ENCODE data around the gene TSC22D3. TPM values are rescaled to one million over a fixed set of nuclear protein-coding genes. Genes with fewer than 3 reads are reported as not detected.

The TSC22D3 gene
- polyA plus RNA-seq, 1 of the 3 experiments (the other 2 are of a cell fraction) = 9.2 TPM

DNA sequence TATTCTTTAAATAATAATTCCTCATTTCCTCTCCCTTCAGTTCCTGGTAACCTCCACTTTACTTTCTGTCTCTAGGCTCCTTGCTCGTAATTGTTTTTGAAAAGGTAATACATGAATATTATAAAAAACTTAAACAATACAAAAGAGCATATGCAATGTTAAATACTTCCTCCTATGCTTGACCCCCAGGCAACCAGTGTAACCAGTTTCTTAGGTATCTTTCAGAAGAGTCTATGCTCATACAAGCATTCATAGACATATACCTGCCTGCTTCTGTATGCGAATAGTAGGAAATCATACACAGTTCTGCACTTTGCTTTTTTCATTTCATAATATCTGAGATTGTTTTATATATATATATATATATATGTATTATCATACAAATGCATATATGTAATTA lies 47.5 kb upstream of the TSC22D3 start:
- no peaks in the 10 kb centered on the region for H4K20me1 ChIP-seq (ENCODE audit: insufficient read depth)
- no peaks in the 10 kb centered on the region for H3K36me3 ChIP-seq (replicated peaks in 1 of 2; ENCODE audit: control insufficient read depth in 1 of 2, insufficient read depth in 2 of 2, low read length in 1 of 2)
- no peak for TF ChIP-seq MXI1 (IDR thresholded peaks at IDR 0.05; ENCODE audit: low read depth, low read length)
- TF ChIP-seq, protein P1, sequence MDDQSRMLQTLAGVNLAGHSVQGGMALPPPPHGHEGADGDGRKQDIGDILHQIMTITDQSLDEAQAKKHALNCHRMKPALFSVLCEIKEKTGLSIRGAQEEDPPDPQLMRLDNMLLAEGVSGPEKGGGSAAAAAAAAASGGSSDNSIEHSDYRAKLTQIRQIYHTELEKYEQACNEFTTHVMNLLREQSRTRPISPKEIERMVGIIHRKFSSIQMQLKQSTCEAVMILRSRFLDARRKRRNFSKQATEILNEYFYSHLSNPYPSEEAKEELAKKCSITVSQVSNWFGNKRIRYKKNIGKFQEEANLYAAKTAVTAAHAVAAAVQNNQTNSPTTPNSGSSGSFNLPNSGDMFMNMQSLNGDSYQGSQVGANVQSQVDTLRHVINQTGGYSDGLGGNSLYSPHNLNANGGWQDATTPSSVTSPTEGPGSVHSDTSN (IDR thresholded peaks at IDR 0.05) = no peak
- no peak for TF ChIP-seq TEAD4 (IDR thresholded peaks at IDR 0.05; ENCODE audit: borderline replicate concordance, insufficient read depth)
- no peak for TF ChIP-seq RFX5 (IDR thresholded peaks at IDR 0.05; ENCODE audit: low read length)
- no peak for TF ChIP-seq FOXM1 (IDR thresholded peaks at IDR 0.05; ENCODE audit: low read depth)
- TF ChIP-seq RCOR1 (IDR thresholded peaks at IDR 0.05; ENCODE audit: low read length) = no peak
- no peak for TF ChIP-seq YY1 (IDR thresholded peaks at IDR 0.05; ENCODE audit: low read depth)
- TF ChIP-seq TAF1 (IDR thresholded peaks at IDR 0.05; ENCODE audit: borderline replicate concordance, low read depth, low read length) = no peak
- TF ChIP-seq, protein P2, sequence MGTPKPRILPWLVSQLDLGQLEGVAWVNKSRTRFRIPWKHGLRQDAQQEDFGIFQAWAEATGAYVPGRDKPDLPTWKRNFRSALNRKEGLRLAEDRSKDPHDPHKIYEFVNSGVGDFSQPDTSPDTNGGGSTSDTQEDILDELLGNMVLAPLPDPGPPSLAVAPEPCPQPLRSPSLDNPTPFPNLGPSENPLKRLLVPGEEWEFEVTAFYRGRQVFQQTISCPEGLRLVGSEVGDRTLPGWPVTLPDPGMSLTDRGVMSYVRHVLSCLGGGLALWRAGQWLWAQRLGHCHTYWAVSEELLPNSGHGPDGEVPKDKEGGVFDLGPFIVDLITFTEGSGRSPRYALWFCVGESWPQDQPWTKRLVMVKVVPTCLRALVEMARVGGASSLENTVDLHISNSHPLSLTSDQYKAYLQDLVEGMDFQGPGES (IDR thresholded peaks at IDR 0.05; ENCODE audit: low read depth, low read length) = no peak
- TF ChIP-seq FOXJ3 (CRISPR knock-in tag; IDR thresholded peaks at IDR 0.05) = no peak
- no peak for TF ChIP-seq GATA2 (CRISPR knock-in tag; IDR thresholded peaks at IDR 0.05)
- no peak for TF ChIP-seq MEF2A (IDR thresholded peaks at IDR 0.05; ENCODE audit: borderline replicate concordance, low read depth)
- TF ChIP-seq, protein P3, sequence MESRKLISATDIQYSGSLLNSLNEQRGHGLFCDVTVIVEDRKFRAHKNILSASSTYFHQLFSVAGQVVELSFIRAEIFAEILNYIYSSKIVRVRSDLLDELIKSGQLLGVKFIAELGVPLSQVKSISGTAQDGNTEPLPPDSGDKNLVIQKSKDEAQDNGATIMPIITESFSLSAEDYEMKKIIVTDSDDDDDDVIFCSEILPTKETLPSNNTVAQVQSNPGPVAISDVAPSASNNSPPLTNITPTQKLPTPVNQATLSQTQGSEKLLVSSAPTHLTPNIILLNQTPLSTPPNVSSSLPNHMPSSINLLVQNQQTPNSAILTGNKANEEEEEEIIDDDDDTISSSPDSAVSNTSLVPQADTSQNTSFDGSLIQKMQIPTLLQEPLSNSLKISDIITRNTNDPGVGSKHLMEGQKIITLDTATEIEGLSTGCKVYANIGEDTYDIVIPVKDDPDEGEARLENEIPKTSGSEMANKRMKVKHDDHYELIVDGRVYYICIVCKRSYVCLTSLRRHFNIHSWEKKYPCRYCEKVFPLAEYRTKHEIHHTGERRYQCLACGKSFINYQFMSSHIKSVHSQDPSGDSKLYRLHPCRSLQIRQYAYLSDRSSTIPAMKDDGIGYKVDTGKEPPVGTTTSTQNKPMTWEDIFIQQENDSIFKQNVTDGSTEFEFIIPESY (IDR thresholded peaks at IDR 0.05; ENCODE audit: borderline replicate concordance, low read depth) = no peak
- no peak for TF ChIP-seq EP300 (IDR thresholded peaks at IDR 0.05; ENCODE audit: borderline replicate concordance in 1 of 2, low read depth in 1 of 2, low read length in 1 of 2)
- no peak for TF ChIP-seq SMC3 (IDR thresholded peaks at IDR 0.05; ENCODE audit: low read depth, low read length)
- TF ChIP-seq, protein P4, sequence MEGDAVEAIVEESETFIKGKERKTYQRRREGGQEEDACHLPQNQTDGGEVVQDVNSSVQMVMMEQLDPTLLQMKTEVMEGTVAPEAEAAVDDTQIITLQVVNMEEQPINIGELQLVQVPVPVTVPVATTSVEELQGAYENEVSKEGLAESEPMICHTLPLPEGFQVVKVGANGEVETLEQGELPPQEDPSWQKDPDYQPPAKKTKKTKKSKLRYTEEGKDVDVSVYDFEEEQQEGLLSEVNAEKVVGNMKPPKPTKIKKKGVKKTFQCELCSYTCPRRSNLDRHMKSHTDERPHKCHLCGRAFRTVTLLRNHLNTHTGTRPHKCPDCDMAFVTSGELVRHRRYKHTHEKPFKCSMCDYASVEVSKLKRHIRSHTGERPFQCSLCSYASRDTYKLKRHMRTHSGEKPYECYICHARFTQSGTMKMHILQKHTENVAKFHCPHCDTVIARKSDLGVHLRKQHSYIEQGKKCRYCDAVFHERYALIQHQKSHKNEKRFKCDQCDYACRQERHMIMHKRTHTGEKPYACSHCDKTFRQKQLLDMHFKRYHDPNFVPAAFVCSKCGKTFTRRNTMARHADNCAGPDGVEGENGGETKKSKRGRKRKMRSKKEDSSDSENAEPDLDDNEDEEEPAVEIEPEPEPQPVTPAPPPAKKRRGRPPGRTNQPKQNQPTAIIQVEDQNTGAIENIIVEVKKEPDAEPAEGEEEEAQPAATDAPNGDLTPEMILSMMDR (IDR thresholded peaks at IDR 0.05) = no peak
- TF ChIP-seq, protein P5, sequence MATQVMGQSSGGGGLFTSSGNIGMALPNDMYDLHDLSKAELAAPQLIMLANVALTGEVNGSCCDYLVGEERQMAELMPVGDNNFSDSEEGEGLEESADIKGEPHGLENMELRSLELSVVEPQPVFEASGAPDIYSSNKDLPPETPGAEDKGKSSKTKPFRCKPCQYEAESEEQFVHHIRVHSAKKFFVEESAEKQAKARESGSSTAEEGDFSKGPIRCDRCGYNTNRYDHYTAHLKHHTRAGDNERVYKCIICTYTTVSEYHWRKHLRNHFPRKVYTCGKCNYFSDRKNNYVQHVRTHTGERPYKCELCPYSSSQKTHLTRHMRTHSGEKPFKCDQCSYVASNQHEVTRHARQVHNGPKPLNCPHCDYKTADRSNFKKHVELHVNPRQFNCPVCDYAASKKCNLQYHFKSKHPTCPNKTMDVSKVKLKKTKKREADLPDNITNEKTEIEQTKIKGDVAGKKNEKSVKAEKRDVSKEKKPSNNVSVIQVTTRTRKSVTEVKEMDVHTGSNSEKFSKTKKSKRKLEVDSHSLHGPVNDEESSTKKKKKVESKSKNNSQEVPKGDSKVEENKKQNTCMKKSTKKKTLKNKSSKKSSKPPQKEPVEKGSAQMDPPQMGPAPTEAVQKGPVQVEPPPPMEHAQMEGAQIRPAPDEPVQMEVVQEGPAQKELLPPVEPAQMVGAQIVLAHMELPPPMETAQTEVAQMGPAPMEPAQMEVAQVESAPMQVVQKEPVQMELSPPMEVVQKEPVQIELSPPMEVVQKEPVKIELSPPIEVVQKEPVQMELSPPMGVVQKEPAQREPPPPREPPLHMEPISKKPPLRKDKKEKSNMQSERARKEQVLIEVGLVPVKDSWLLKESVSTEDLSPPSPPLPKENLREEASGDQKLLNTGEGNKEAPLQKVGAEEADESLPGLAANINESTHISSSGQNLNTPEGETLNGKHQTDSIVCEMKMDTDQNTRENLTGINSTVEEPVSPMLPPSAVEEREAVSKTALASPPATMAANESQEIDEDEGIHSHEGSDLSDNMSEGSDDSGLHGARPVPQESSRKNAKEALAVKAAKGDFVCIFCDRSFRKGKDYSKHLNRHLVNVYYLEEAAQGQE (IDR thresholded peaks at IDR 0.05; ENCODE audit: low read depth, low read length) = no peak
- H3K9ac ChIP-seq = no peak overlapping the region
- 8% methylated on average over 2 of the region's 2 CpGs for WGBS (ENCODE audit: low lambda C conversion rate)
- no peaks in the 10 kb centered on the region for H3K9me3 ChIP-seq
- no peak overlapping the region for H3K27ac ChIP-seq (ENCODE audit: low read depth in 2 of 2, low read length in 1 of 2)
- ChIA-PET CTCF (no interaction called here), POLR2A (no interaction called here)
- H2AFZ ChIP-seq (ENCODE audit: low read depth) = no peak overlapping the region
- no peaks in the 10 kb centered on the region for H3K9me2 ChIP-seq
- H3K4me2 ChIP-seq = no peak overlapping the region
- no peaks in the 10 kb centered on the region for H3K4me1 ChIP-seq (ENCODE audit: control insufficient read depth in 1 of 2, insufficient read depth in 2 of 2, low read depth in 1 of 2, low read length in 1 of 2)
- no peak overlapping the region for H3K4me3 ChIP-seq (ENCODE audit: low read depth in 2 of 2, low read length in 1 of 2)
- no peaks in the 10 kb centered on the region; the same call in 1 of the 2 replicates for H3K27me3 ChIP-seq (ENCODE audit: insufficient read depth)
- H3F3A ChIP-seq (replicated peaks; ENCODE audit: insufficient read depth) = no peaks in the 10 kb centered on the region
- no peak for DNase-seq
- H3K79me2 ChIP-seq (ENCODE audit: insufficient read depth) = no peaks in the 10 kb centered on the region

All from SK-N-SH (cell line).